Natural killer cell (primary cell): ENCODE measurements around the gene RABGAP1L. TPM values are rescaled to one million over a fixed set of nuclear protein-coding genes. Genes with fewer than 3 reads are reported as not detected.

Experiments
- ATAC-seq, 3 donors: fragments of 150-1000 bp in 2 of 3; fragments of 200-7000 bp in 1 of 3; cut with Tn5 transposase; 1 replicate in 1 of 3; 2 replicates in 2 of 3; pipeline ENCODE4 v1.10.0; 2021; ENCODE audit warnings: mild to moderate bottlenecking in 2 of 3, moderate library complexity in 2 of 3
- DNase-seq, 2 donors: peaks; one replicate each; pipeline versions ENCODE4 v3.0.0 to v3.0.0-alpha.2; 2013 to 2021; ENCODE audit warnings: mixed read lengths in 1 of 2
- H3K27ac ChIP-seq: one replicate; pipeline ENCODE4 v1.5.1; 2013; ENCODE audit warnings: mild to moderate bottlenecking, low read length
- H3K27me3 ChIP-seq: one replicate; pipeline ENCODE4 v1.6.1; 2013; ENCODE audit warnings: low read length; ENCODE audit not compliant: control insufficient read depth, insufficient read depth
- H3K36me3 ChIP-seq: one replicate; pipeline ENCODE4 v1.6.1; 2013; ENCODE audit warnings: low read length; ENCODE audit not compliant: control insufficient read depth, insufficient read depth
- H3K4me1 ChIP-seq: one replicate; pipeline ENCODE4 v1.6.1; 2013; ENCODE audit warnings: low read length; ENCODE audit not compliant: control insufficient read depth, insufficient read depth
- H3K4me3 ChIP-seq: one replicate; pipeline ENCODE4 v1.5.1; 2013; ENCODE audit warnings: low read length
- H3K9me3 ChIP-seq: one replicate; pipeline ENCODE4 v1.6.1; 2013; ENCODE audit warnings: low read length; ENCODE audit not compliant: control insufficient read depth, insufficient read depth
- H3K27ac Mint-ChIP-seq, 2 donors: one replicate each; pipeline ENCODE4 v1.8.0; 2022; ENCODE audit warnings: mild to moderate bottlenecking in 2 of 2, mixed read lengths in 2 of 2, moderate library complexity in 1 of 2
- H3K27me3 Mint-ChIP-seq, 2 donors: one replicate each; pipeline ENCODE4 v1.8.0; 2022; ENCODE audit warnings: low read depth in 2 of 2, mixed read lengths in 2 of 2
- H3K36me3 Mint-ChIP-seq: one replicate; pipeline ENCODE4 v1.8.0; 2022; ENCODE audit warnings: mixed read lengths
- H3K4me1 Mint-ChIP-seq, 2 donors: one replicate each; pipeline ENCODE4 v1.8.0; 2022; ENCODE audit warnings: mixed read lengths in 2 of 2
- H3K4me3 Mint-ChIP-seq: one replicate; pipeline ENCODE4 v1.8.0; 2022; ENCODE audit warnings: mild to moderate bottlenecking, moderate library complexity, mixed read lengths
- H3K9me3 Mint-ChIP-seq, 2 donors: one replicate each; pipeline ENCODE4 v1.8.0; 2022; ENCODE audit warnings: mixed read lengths in 2 of 2
- WGBS: methylation state at CpG from one replicate; pipeline ENCODE4 v1.1.7; 2013; ENCODE audit warnings: missing lambda C conversion rate; ENCODE audit not compliant: insufficient coverage; 5-methylcytosine and 5-hydroxymethylcytosine counted together
- intact Hi-C: fragments of 100-400 bp; cut with micrococcal nuclease; formaldehyde crosslinking; loops from one replicate; pipeline ENCODE4 v1.14.2; 2022
- total RNA-seq, 4 donors: library from RNA; stranded (reverse); fragments of 120-200 nt in 1 of 4; gene quantifications; one replicate each; pipeline versions ENCODE4 v1.2.3 to v1.2.4, GENCODE V29; 2013 to 2022
- TF ChIP-seq, protein P1 (sequence below): fragments of 200-600 bp; IDR thresholded peaks from one replicate; pipeline ENCODE4 v1.8.0; 2022; ENCODE audit warnings: antibody characterized with exemption

The RABGAP1L gene
- total RNA-seq, 3 donors from 2014 or later (not counting 1 experiment from before 2014, with no cell fraction given) = 145 to 168 (median 153) TPM

- Mint-ChIP-seq H3K27me3 (no peaks in the 10 kb centered on the region), H3K4me3 (no peak overlapping the region), H3K9me3 (no peaks in the 10 kb centered on the region), H3K4me1 (peaks cover 5 to 6% of the 10 kb centered on the region in 2 donors), H3K36me3 (no peaks in the 10 kb centered on the region), H3K27ac (no peak overlapping the region)
- TF ChIP-seq, protein P1, sequence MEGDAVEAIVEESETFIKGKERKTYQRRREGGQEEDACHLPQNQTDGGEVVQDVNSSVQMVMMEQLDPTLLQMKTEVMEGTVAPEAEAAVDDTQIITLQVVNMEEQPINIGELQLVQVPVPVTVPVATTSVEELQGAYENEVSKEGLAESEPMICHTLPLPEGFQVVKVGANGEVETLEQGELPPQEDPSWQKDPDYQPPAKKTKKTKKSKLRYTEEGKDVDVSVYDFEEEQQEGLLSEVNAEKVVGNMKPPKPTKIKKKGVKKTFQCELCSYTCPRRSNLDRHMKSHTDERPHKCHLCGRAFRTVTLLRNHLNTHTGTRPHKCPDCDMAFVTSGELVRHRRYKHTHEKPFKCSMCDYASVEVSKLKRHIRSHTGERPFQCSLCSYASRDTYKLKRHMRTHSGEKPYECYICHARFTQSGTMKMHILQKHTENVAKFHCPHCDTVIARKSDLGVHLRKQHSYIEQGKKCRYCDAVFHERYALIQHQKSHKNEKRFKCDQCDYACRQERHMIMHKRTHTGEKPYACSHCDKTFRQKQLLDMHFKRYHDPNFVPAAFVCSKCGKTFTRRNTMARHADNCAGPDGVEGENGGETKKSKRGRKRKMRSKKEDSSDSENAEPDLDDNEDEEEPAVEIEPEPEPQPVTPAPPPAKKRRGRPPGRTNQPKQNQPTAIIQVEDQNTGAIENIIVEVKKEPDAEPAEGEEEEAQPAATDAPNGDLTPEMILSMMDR = no peak
- no peak for ATAC-seq
- Histone ChIP-seq H3K27ac (no peak overlapping the region), H3K9me3 (no peaks in the 10 kb centered on the region), H3K36me3 (no peaks in the 10 kb centered on the region), H3K4me1 (no peaks in the 10 kb centered on the region), H3K4me3 (no peak overlapping the region), H3K27me3 (no peaks in the 10 kb centered on the region)
- WGBS = 100% methylated on average over 1 of the region's 1 CpG
- intact Hi-C loops = no loop called here
- no peak for DNase-seq
Measured at GRCh38 chr1:174949061-174949460, 789.7 kb downstream of the RABGAP1L start.

- Histone ChIP-seq H3K27ac (no peak overlapping the region), H3K4me1 (peaks cover 2% of the 10 kb centered on the region), H3K4me3 (no peak overlapping the region), H3K9me3 (no peaks in the 10 kb centered on the region), H3K27me3 (no peaks in the 10 kb centered on the region), H3K36me3 (no peaks in the 10 kb centered on the region)
- Mint-ChIP-seq H3K27me3 (no peaks in the 10 kb centered on the region), H3K9me3 (no peaks in the 10 kb centered on the region), H3K4me1 (peaks cover 5 to 7% of the 10 kb centered on the region in 2 donors), H3K4me3 (no peak overlapping the region), H3K36me3 (no peaks in the 10 kb centered on the region), H3K27ac (peak overlapping the region in 1 of 2 donors; percentile 57)
- intact Hi-C loops = no loop called here
- ATAC-seq (no peak), DNase-seq (no peak)
- TF ChIP-seq, protein P1 = no peak
Measured at GRCh38 chr1:174949645-174950044, 790.3 kb downstream of the RABGAP1L start.

GRCh38 chr1:174953285-174954072 lies 794.2 kb downstream of the RABGAP1L start:
- peaks cover 2% of the 10 kb centered on the region for H3K4me1 ChIP-seq
- no peak overlapping the region for H3K4me3 ChIP-seq
- ATAC-seq (no peak), DNase-seq (no peak)
- H3K27ac Mint-ChIP-seq = no peak overlapping the region
- no peaks in the 10 kb centered on the region for H3K36me3 ChIP-seq
- no peak overlapping the region for H3K27ac ChIP-seq
- H3K36me3 Mint-ChIP-seq = no peaks in the 10 kb centered on the region
- 77% methylated on average over 7 of the region's 11 CpGs for WGBS
- intact Hi-C loops = no loop called here
- no peaks in the 10 kb centered on the region for H3K9me3 Mint-ChIP-seq
- no peaks in the 10 kb centered on the region for H3K27me3 Mint-ChIP-seq
- no peaks in the 10 kb centered on the region for H3K9me3 ChIP-seq
- TF ChIP-seq, protein P1 = no peak
- no peak overlapping the region for H3K4me3 Mint-ChIP-seq
- no peaks in the 10 kb centered on the region for H3K27me3 ChIP-seq
- peaks cover 19 to 27% of the 10 kb centered on the region in 2 donors for H3K4me1 Mint-ChIP-seq

GRCh38 chr1:174954073-174954460 lies 794.7 kb downstream of the RABGAP1L start:
- H3K9me3 ChIP-seq = no peaks in the 10 kb centered on the region
- H3K27me3 ChIP-seq = no peaks in the 10 kb centered on the region
- Mint-ChIP-seq H3K4me3 (no peak overlapping the region), H3K36me3 (no peaks in the 10 kb centered on the region), H3K4me1 (peaks cover 21 to 27% of the 10 kb centered on the region in 2 donors), H3K9me3 (no peaks in the 10 kb centered on the region), H3K27ac (peak overlapping the region in 1 of 2 donors; percentile 64), H3K27me3 (no peaks in the 10 kb centered on the region)
- intact Hi-C loops = no loop called here
- TF ChIP-seq, protein P1 = no peak
- no peaks in the 10 kb centered on the region for H3K36me3 ChIP-seq
- H3K4me3 ChIP-seq = no peak overlapping the region
- no peak overlapping the region for H3K27ac ChIP-seq
- DNase-seq = no peak
- H3K4me1 ChIP-seq = peaks cover 2% of the 10 kb centered on the region
- ATAC-seq = no peak
